A549 (cell line): Measurements from ENCODE around the gene HES3.

Source experiments
- BHLHE40 ChIP-seq: IDR thresholded peaks from 2 replicates; pipeline ENCODE4 v1.6.1; 2012; ENCODE audit warnings: low read depth, low read length, inconsistent platforms
- CBX2 ChIP-seq: fragments of 200-600 bp; sonication (generic); IDR thresholded peaks from 2 replicates; pipeline ENCODE4 v1.6.1; 2016; ENCODE audit warnings: low read depth, mild to moderate bottlenecking, borderline replicate concordance
- CTCF ChIP-seq: fragments of >200 bp; sonication (Bioruptor Twin); formaldehyde crosslinking; IDR thresholded peaks from 3 replicates; pipeline ENCODE4 v1.5.1; 2016
- EP300 ChIP-seq, 2 experiments: fragments of >200 bp; sonication (Bioruptor Twin); formaldehyde crosslinking; IDR thresholded peaks; 2 replicates in 1 of 2; 3 replicates in 1 of 2; pipeline ENCODE4 v1.6.1; 2016 to 2017
- JUN ChIP-seq, 2 experiments: fragments of >200 bp; sonication (Bioruptor Twin); formaldehyde crosslinking; IDR thresholded peaks; 2 replicates in 1 of 2; 3 replicates in 1 of 2; pipeline ENCODE4 v1.6.1; 2016 to 2017
- MAFK ChIP-seq: fragments of 450-650 bp; IDR thresholded peaks from 2 replicates; pipeline ENCODE4 v1.6.1; 2014; ENCODE audit not compliant: partially characterized antibody
- MAX ChIP-seq: IDR thresholded peaks from 2 replicates; pipeline ENCODE4 v1.6.1; 2012
- MYC ChIP-seq: IDR thresholded peaks from 2 replicates; pipeline ENCODE4 v1.6.1; 2012; ENCODE audit warnings: mild to moderate bottlenecking, inconsistent platforms, low read length, improper control_type of control experiment, borderline replicate concordance
- NFE2L2 ChIP-seq: fragments of 150-350 bp; conservative IDR thresholded peaks from 2 replicates; pipeline ENCODE4 v1.6.1; 2014; ENCODE audit warnings: low read length
- POLR2A ChIP-seq: IDR thresholded peaks from 2 replicates; pipeline ENCODE4 v1.6.1; 2012; ENCODE audit warnings: mild to moderate bottlenecking, low read length
- RAD21 ChIP-seq, 2 experiments: fragments of >200 bp in 1 of 2; sonication (Bioruptor Twin) in 1 of 2; formaldehyde crosslinking in 1 of 2; IDR thresholded peaks in 1 of 2; conservative IDR thresholded peaks in 1 of 2; 2 replicates in 1 of 2; 3 replicates in 1 of 2; pipeline ENCODE4 v1.6.1; 2012 to 2018; ENCODE audit warnings: inconsistent platforms in 1 of 2
- RCOR1 ChIP-seq: fragments of 150-350 bp; IDR thresholded peaks from 2 replicates; pipeline ENCODE4 v1.6.1; 2014; ENCODE audit warnings: antibody characterized with exemption, low read length, low read depth
- USF2 ChIP-seq: fragments of 450-650 bp; IDR thresholded peaks from 2 replicates; pipeline ENCODE4 v1.6.1; 2014; ENCODE audit warnings: antibody characterized with exemption
- ZNF302 ChIP-seq: fragments of 250-450 bp; sonication (Bioruptor Pico); IDR thresholded peaks from 2 replicates; pipeline ENCODE4 v1.9.0; 2021; ENCODE audit warnings: inconsistent platforms, mild to moderate bottlenecking, moderate library complexity

- TF ChIP-seq POLR2A (no peak), CBX2 (no peak), CTCF (no peak), RAD21 (conservative IDR thresholded peaks at IDR 0.05 in 1 of 2, IDR thresholded peaks at IDR 0.05 in 1 of 2) (no peak), MAFK (no peak), JUN (IDR thresholded peaks at IDR 0.05) (no peak), NFE2L2 (no peak), EP300 (IDR thresholded peaks at IDR 0.05) (no peak), RCOR1 (no peak), USF2 (no peak), MAX (no peak), ZNF302 (no peak), MYC (no peak), BHLHE40 (no peak)
These were observed 34.1 kb upstream of the HES3 start for GRCh38 chr1:6209661-6210580.
